Measurements from ENCODE around the gene GCLC.

GRCh38 chr6:53546281-53546680 is 1.4 kb upstream of the GCLC start:
- TF ChIP-seq CTCF (conservative IDR thresholded peaks at IDR 0.05; ENCODE audit: low read depth, low read length) (no peak), EZH2 (IDR thresholded peaks at IDR 0.05; ENCODE audit: borderline replicate concordance, low read depth, low read length, poor library complexity, severe bottlenecking) (no peak)

Measured in A673 (cell line).